Measurements from ENCODE around the gene VAV2.

VAV2 gene

DNA sequence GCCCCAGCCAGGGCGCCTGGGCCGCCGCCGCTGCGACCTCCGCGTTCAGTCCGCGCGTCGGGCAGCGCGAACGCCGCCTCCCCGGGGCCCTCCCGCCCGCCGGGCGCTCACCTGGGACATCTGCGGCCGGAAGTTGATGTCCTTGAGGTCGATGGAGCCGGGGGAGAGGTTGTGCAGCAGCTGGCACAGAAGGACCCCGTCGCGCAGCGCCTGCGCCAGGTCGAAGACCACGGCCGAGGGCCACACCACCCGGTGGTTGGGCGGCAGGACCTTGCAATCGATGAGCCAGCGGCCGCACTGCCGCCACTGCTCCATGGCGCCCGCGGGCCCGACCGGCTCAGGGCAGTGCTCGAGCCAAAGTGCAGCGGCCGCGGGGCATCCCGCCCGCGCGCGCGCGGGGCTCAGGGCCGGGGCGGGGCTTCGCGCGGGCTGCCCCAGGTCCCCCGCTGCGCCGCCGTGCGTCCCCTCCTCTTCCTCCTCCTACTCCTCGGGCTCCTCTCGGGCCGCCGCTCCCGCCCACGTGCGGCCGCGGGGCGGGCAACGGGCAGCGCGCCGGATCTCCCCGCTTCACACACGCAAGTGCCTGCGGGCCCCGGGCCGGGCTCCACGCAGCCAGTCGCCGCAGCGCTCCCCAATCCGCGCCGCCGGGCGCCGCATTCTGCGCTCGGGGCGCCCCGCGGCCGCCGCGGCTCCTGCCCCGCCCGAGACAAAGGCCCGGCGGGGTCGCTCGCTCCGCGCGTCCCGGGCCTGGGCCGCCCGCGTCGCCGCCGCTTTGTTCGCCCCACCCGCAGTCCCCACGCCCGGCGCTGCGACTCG lies at the start of gene VAV2:
VAV2 (minus strand) TSS at position 361 of the 816 bp plus-strand sequence; CDS start at position 315, 46 bp downstream.
- in situ Hi-C loops (cut with HindIII; ENCODE audit: low sequenced_read_pairs) = loop anchor here (5.0 kb wide), 1 partner anchor 210 kb away; no protein-coding TSS in a partner anchor

DNA sequence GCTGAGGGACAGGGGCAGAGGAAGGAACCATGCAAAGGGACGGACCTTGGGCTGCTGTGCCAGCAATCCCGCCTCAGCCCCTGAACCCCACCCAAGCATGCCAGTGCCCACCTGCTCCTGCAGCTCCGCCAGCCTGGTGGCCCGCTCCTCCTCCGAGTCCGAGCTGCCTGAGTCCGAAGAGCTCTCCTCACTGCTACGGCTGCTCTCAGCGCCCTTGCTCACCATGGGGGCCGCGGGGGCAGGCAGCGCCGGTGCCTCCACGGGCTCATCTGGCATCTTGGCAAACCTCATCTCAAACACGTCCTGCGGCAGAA lies 49.5 kb upstream of the VAV2 start:
- in situ Hi-C loops (cut with HindIII; ENCODE audit: low sequenced_read_pairs) = no loop called here

DNA sequence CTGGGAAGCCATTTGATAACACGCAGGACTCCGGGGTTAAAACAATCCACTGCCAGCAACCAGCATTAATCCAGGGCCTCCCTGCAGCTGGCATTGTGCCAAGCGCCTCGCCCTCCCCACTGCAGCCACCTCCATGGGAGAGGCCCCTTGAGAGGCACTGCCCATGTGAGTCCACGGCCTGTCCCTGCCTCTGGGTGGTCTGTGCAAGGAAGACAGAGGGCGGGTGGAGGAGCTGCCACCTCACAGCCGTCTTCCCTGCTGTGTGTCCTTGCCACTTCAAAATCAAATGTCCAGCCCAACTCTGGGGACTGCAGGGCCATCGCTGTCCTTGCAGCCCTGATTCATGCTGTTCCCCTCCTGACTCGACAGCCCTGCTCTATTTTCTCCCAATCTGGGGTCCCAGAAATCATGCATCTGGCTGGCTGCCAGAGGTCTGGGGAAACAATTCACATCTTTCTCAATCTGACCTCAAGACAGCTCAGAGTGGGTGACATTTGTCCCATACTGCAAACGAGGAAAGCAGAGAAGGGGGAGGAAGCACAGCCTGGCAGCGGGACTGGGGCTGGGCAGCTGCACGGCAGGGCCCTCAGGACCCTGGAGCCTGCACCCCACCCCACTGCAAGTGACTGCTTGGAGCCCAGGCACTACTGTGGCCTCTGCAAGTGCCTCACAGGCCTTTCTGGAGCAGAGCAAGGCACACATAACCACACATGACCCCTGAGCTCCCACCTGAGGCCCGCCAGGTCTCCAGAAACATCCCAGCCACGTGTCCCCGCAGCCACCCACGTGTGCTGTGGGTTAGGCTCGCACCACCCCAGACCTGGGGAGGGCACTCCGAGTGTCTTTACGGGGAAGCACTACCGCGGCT lies 48.9 kb upstream of the VAV2 start:
- in situ Hi-C loops (cut with HindIII; ENCODE audit: low sequenced_read_pairs) = no loop called here

- in situ Hi-C loops (cut with HindIII; ENCODE audit: low sequenced_read_pairs) = no loop called here
Measured at GRCh38 chr9:134040176-134040565, 48.0 kb upstream of the VAV2 start.

DNA sequence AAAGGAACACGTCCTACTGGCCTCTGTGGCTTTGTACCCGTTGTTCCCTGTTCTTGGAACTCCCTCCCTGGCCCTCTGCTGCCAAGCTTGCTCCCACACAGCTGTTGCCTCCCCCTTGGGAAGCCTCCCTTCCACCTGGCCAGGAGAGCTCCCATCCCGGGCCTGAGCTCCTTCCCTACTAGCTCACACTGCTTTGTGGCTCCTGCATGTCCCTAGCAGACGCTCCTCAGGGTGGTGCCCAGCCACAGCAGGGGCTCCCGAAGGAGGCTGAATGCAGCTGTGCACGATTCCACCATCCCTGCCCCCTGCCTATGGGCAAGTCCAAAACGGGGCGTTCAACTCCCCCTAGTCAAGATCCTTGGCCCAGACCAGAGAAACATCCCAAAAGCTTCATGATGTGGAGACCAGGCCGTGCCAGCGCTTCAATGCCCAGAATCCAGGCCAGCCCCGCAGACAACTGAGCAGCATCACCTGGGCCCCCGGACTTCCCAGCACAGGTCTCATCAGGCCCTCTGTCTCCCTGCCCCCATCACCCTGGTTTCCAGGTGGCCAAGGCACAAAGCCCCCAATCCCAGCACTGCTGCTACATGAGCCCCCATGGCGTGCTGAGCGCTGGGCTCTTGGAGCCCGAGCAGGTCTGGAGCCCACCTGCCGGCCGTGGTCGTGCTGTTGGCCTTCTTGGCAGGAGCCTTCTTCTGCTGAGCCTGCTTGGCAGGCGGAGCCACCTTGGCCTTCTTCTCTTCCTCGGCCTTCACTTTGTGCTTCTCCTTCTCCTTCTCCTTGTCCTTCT lies 47.5 kb upstream of the VAV2 start:
- in situ Hi-C loops (cut with HindIII; ENCODE audit: low sequenced_read_pairs) = no loop called here

- in situ Hi-C loops (cut with HindIII; ENCODE audit: low sequenced_read_pairs) = no loop called here
Measured at GRCh38 chr9:134037641-134038040, 45.5 kb upstream of the VAV2 start.

GRCh38 chr9:134036130-134036529 lies 44.0 kb upstream of the VAV2 start:
- in situ Hi-C loops (cut with HindIII; ENCODE audit: low sequenced_read_pairs) = no loop called here

GRCh38 chr9:134035041-134036039 lies 43.2 kb upstream of the VAV2 start:
- in situ Hi-C loops (cut with HindIII; ENCODE audit: low sequenced_read_pairs) = no loop called here

GRCh38 chr9:134034215-134035040 lies 42.3 kb upstream of the VAV2 start:
- in situ Hi-C loops (cut with HindIII; ENCODE audit: low sequenced_read_pairs) = no loop called here

DNA sequence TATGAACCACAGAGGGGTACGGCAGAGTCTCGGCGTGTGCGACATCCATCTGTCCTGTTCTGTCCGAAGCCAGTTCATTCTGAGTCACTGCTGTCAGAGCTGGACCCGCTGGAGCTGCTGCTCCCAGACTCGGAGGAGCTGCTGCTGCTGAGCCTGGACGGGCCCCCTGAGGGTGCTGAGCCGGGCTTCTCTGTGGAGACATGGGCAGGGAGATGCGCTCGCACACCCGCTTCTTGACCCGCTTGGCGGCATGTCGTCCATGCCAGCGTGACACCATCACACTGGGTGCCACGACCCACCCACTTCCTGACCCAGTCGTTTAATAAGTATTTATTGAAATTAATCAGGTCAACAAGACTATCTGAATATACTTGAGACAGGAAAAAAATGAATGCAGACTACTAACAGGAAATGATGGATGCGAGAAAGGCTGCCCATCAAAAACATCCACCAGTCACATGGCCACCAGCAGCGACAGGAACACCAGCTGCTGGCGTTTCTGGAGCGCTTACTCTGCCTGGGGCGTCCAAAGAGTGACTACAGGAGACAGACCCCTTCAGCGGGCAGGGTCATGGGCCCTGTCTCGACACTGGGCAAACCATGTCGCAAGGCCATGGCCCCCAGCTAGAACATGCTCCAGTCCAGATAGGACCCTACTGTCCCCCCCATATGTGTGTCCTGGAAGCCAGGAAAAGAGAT lies 41.5 kb upstream of the VAV2 start:
- in situ Hi-C loops (cut with HindIII; ENCODE audit: low sequenced_read_pairs) = no loop called here

GRCh38 chr9:134032456-134033222 lies 40.5 kb upstream of the VAV2 start:
- in situ Hi-C loops (cut with HindIII; ENCODE audit: low sequenced_read_pairs) = no loop called here

GRCh38 chr9:134031783-134032182 lies 39.7 kb upstream of the VAV2 start:
- in situ Hi-C loops (cut with HindIII; ENCODE audit: low sequenced_read_pairs) = no loop called here

GRCh38 chr9:134030821-134031470 lies 38.8 kb upstream of the VAV2 start:
- in situ Hi-C loops (cut with HindIII; ENCODE audit: low sequenced_read_pairs) = no loop called here

DNA sequence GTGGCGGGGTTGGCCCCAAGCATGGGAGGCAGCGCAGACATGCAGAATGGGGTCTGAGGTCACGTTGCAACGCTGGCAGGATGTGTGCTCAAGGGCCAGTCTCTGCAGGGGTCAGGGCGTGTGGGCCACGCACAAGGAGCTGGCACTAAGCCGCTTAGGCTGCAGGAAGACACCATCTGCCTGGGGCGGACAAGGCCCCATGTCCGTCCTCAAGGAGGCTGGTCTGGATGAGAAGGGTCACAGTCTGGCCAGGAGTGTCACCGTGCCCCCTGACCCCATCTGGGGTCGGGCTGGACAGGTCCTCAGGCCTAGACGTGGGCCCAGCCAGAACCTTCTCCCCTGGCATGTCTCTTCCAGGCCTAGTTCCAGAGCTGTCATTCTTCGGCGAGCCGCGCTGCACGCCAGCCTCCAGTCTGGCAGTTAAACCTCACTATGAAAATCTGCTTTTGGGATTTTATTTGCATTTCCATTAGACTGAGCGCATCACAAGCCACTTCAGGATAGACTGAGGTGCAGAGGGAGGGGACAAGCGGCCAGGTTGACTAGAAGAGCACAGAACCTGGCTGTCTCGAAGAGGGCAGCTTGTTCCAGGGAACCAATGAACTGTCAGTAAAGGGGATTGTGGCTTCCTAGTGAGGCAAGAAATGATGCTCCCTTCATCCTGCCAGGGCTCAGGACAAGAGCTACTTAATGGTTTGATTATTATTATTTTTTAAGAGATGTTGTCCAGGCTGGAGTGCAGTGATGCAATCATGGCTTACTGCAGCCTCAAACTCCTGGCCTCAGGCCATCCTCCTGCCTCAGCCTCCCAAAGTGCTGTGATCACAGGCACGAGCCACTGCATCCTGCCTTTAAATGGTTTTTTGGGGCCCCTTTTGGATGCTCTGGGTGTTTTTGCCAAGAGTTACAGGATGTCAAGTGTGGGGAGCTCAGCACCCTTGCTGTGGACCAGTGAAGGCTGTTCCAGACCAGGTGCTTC lies 37.4 kb upstream of the VAV2 start:
- in situ Hi-C loops (cut with HindIII; ENCODE audit: low sequenced_read_pairs) = no loop called here

DNA sequence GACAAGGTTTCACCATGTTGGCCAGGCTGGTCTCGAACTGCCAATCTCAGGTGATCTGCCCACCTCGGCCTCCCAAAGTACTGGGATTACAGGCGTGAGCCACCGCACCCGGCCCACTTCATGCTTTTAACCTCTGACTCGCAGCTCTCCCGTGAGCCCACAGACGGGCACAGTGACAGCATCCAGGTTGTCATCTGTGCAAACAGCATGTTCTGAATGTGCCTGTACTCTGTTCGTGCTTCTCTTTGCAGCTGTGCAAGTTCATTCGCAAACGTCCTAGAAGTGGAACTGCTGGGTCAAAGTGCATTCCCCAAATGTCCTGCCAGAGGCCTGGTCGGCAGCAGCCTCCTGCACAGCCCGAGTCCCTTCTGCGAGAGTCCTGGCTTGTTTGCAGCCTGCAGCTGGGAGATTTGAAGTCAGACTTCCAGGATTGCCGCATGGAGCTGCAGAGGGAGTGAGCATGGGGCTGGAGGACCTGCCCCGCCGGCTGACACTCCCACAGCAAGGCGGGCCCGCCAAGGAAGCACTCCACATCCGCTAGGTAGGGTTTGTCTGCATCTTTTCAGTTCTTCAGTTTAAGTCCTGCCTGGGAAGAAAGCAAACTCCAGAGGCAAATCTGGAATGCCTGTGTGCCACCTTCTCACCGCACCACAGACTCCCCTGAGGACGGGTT lies 36.6 kb upstream of the VAV2 start:
- in situ Hi-C loops (cut with HindIII; ENCODE audit: low sequenced_read_pairs) = no loop called here

DNA sequence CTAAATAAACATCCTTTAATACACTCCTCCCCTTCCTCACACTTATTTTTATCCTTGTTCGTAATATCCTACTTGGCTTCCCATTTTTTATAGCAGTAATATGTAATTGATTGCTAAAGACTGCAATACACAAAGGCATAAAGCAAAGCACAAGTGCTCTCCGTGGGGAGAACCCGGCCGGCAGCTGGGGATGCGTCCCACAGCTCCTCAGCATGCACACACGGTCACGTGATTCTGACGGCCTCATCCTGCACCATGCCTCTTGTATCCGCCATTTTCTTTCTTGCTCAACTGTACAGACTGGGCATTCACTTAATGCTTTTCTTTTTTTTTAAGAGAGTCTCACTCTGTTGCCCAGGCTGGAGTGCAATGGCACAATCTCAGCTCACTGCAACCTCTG lies 36.0 kb upstream of the VAV2 start:
- in situ Hi-C loops (cut with HindIII; ENCODE audit: low sequenced_read_pairs) = no loop called here

Data from endothelial cell of hepatic sinusoid (primary cell).